Uterus (tissue), 4 donors: ENCODE results near the gene SIRT6. TPM values are rescaled to one million over a fixed set of nuclear protein-coding genes. Genes with fewer than 3 reads are reported as not detected.

Source experiments
- DNase-seq, 2 donors: peaks; one replicate each; pipeline ENCODE4 v3.0.0-alpha.2; 2019 to 2020
- H3K27ac ChIP-seq, 2 donors: fragments of 200-600 bp; sonication (generic); 1 replicate in 1 of 2; 2 replicates in 1 of 2; pipeline ENCODE4 v1.5.1; 2016 to 2018
- H3K27me3 ChIP-seq, 2 donors: fragments of 200-600 bp; sonication (generic); one replicate each; pipeline ENCODE4 v1.5.1; 2018 to 2019; ENCODE audit warnings: control low read depth in 1 of 2
- H3K36me3 ChIP-seq, 2 donors: fragments of 200-600 bp; sonication (generic); one replicate each; pipeline ENCODE4 v1.5.1; 2019; ENCODE audit warnings: control low read depth in 1 of 2
- H3K4me1 ChIP-seq, 2 donors: fragments of 200-600 bp; sonication (generic); one replicate each; pipeline ENCODE4 v1.5.1; 2018 to 2019; ENCODE audit warnings: control low read depth in 1 of 2
- H3K4me3 ChIP-seq, 2 donors: fragments of 200-600 bp; sonication (generic); 1 replicate in 1 of 2; 2 replicates in 1 of 2; pipeline ENCODE4 v1.5.1; 2018 to 2019; ENCODE audit warnings: mild to moderate bottlenecking in 1 of 2
- H3K9me3 ChIP-seq, 2 donors: fragments of 200-600 bp; sonication (generic); one replicate each; pipeline ENCODE4 v1.5.1; 2019; ENCODE audit warnings: control low read depth in 1 of 2
- CTCF ChIP-seq, 4 experiments: fragments of 200-600 bp in 2 of 4; fragments of 450-650 bp in 2 of 4; sonication (generic) in 2 of 4; IDR thresholded peaks; one replicate each; pipeline ENCODE4 v1.5.1; 2016 to 2019; ENCODE audit warnings: antibody characterized with exemption in 4 of 4, mild to moderate bottlenecking in 2 of 4, moderate library complexity in 1 of 4
- POLR2A ChIP-seq, 2 donors: fragments of 450-650 bp; IDR thresholded peaks; one replicate each; pipeline ENCODE4 v1.6.1; 2016; ENCODE audit warnings: antibody characterized with exemption in 2 of 2, mild to moderate bottlenecking in 1 of 2, moderate library complexity in 1 of 2
- intact Hi-C: fragments of 100-400 bp; cut with DNase I; formaldehyde crosslinking; loops from one replicate; pipeline ENCODE4 v1.15.1; 2023; ENCODE audit warnings: low total_unique reads
- total RNA-seq, 4 donors: library from RNA; depleted of rRNA in 3 of 4; stranded (reverse); fragments of >200 nt in 3 of 4; gene quantifications; one replicate each; pipeline versions ENCODE4 v1.1.0 to v1.2.4, GENCODE V29; 2014 to 2023
- donor health status: DM: yes; HTN: yes; CAD: no.

Gene SIRT6
- total RNA-seq, 4 donors from 2014 or later, result 1.3 to 23.2 (median 15.1) TPM

GRCh38 chr19:4217429-4218264 lies 35.3 kb upstream of the SIRT6 start:
- TF ChIP-seq POLR2A (IDR thresholded peaks at IDR 0.05), result no peak
- no peak for TF ChIP-seq CTCF (IDR thresholded peaks at IDR 0.05)
- Histone ChIP-seq H3K9me3 (no peaks in the 10 kb centered on the region), H3K36me3 (no peaks in the 10 kb centered on the region), H3K27ac (no peak overlapping the region), H3K27me3 (no peaks in the 10 kb centered on the region), H3K4me3 (no peak overlapping the region), H3K4me1 (no peaks in the 10 kb centered on the region)
- no peak for DNase-seq
- intact Hi-C loops, result loop anchor here (10.0 kb wide), 1 partner anchor 63 kb away; the partner anchor contains the start of gene CREB3L3

GRCh38 chr19:4216846-4217245 lies 34.5 kb upstream of the SIRT6 start:
- Histone ChIP-seq H3K27me3 (no peaks in the 10 kb centered on the region), H3K4me3 (no peak overlapping the region), H3K36me3 (no peaks in the 10 kb centered on the region), H3K9me3 (no peaks in the 10 kb centered on the region), H3K4me1 (no peaks in the 10 kb centered on the region), H3K27ac (no peak overlapping the region)
- no peak for DNase-seq
- intact Hi-C loops, result loop anchor here (10.0 kb wide), 1 partner anchor 62 kb away; the partner anchor contains the start of gene CREB3L3
- TF ChIP-seq CTCF (IDR thresholded peaks at IDR 0.05) (no peak), POLR2A (IDR thresholded peaks at IDR 0.05) (no peak)

GRCh38 chr19:4215807-4216206 lies 33.4 kb upstream of the SIRT6 start:
- no peaks in the 10 kb centered on the region for H3K27me3 ChIP-seq
- TF ChIP-seq CTCF (IDR thresholded peaks at IDR 0.05) (no peak), POLR2A (IDR thresholded peaks at IDR 0.05) (no peak)

GRCh38 chr19:4213116-4213515 lies 30.8 kb upstream of the SIRT6 start:
- no peaks in the 10 kb centered on the region for H3K36me3 ChIP-seq
- H3K4me1 ChIP-seq, result no peaks in the 10 kb centered on the region
- DNase-seq, result no peak
- no peak overlapping the region for H3K27ac ChIP-seq
- no peaks in the 10 kb centered on the region for H3K9me3 ChIP-seq
- H3K27me3 ChIP-seq, result no peaks in the 10 kb centered on the region
- intact Hi-C loops, result loop anchor here (10.0 kb wide), 1 partner anchor 58 kb away; the partner anchor contains the start of gene CREB3L3
- H3K4me3 ChIP-seq, result no peak overlapping the region
- no peak for TF ChIP-seq POLR2A (IDR thresholded peaks at IDR 0.05)

More at GRCh38 chr19:4215807-4216206, 33.4 kb upstream of the SIRT6 start:
- Histone ChIP-seq H3K27ac (no peak overlapping the region), H3K9me3 (no peaks in the 10 kb centered on the region), H3K4me3 (no peak overlapping the region), H3K36me3 (no peaks in the 10 kb centered on the region), H3K4me1 (no peaks in the 10 kb centered on the region)
- no peak for DNase-seq
- intact Hi-C loops, result loop anchor here (10.0 kb wide), 1 partner anchor 61 kb away; the partner anchor contains the start of gene CREB3L3

GRCh38 chr19:4210166-4210731 lies 27.9 kb upstream of the SIRT6 start:
- Histone ChIP-seq H3K36me3 (no peaks in the 10 kb centered on the region), H3K27me3 (no peaks in the 10 kb centered on the region), H3K4me3 (no peak overlapping the region), H3K4me1 (no peaks in the 10 kb centered on the region), H3K27ac (no peak overlapping the region), H3K9me3 (no peaks in the 10 kb centered on the region)
- no peak for DNase-seq
- TF ChIP-seq POLR2A (IDR thresholded peaks at IDR 0.05) (no peak), CTCF (IDR thresholded peaks at IDR 0.05) (no peak)
- intact Hi-C loops, result loop anchor here (10.0 kb wide), 1 partner anchor 55 kb away; the partner anchor contains the start of gene CREB3L3
